Parathyroid adenoma (tissue), 2 donors: ENCODE measurements around the gene PEX11B.
"Not testable (repeated sequence)": the region's sequence is repeated elsewhere in the genome, so short reads cannot be mapped to it uniquely, and the experiment has no call there.

Experiments
- H2AFZ ChIP-seq: fragments of 300-600 bp; sonication (generic); one replicate; pipeline ENCODE4 v1.7.0; 2017; ENCODE audit warnings: antibody characterized with exemption, mild to moderate bottlenecking
- H3K27ac ChIP-seq: fragments of 300-600 bp; sonication (generic); one replicate; pipeline ENCODE4 v1.7.0; 2017
- H3K27me3 ChIP-seq: fragments of 300-600 bp; sonication (generic); one replicate; pipeline ENCODE4 v1.7.0; 2017; ENCODE audit warnings: low read length; ENCODE audit not compliant: control insufficient read depth, insufficient read depth
- H3K36me3 ChIP-seq: fragments of 300-600 bp; sonication (generic); one replicate; pipeline ENCODE4 v1.7.0; 2017; ENCODE audit warnings: low read length; ENCODE audit not compliant: control insufficient read depth, insufficient read depth
- H3K4me1 ChIP-seq: fragments of 300-600 bp; sonication (generic); one replicate; pipeline ENCODE4 v1.7.0; 2017; ENCODE audit warnings: control low read depth
- H3K4me2 ChIP-seq: fragments of 300-600 bp; sonication (generic); one replicate; pipeline ENCODE4 v1.7.0; 2017; ENCODE audit warnings: low read length
- H3K4me3 ChIP-seq: fragments of 300-600 bp; sonication (generic); one replicate; pipeline ENCODE4 v1.7.0; 2017; ENCODE audit warnings: low read depth, low read length
- H3K79me2 ChIP-seq: fragments of 300-600 bp; sonication (generic); one replicate; pipeline ENCODE4 v1.7.0; 2017; ENCODE audit warnings: control low read depth
- H3K9ac ChIP-seq: fragments of 300-600 bp; sonication (generic); one replicate; pipeline ENCODE4 v1.7.0; 2017; ENCODE audit warnings: mild to moderate bottlenecking
- H3K9me3 ChIP-seq: fragments of 300-600 bp; sonication (generic); one replicate; pipeline ENCODE4 v1.7.0; 2017; ENCODE audit warnings: low read length; ENCODE audit not compliant: control insufficient read depth
- CTCF ChIP-seq: fragments of 300-600 bp; sonication (generic); IDR thresholded peaks from one replicate; pipeline ENCODE4 v1.7.0; 2017; ENCODE audit warnings: antibody characterized with exemption, mild to moderate bottlenecking
- donor health status: primary hyperparathyroidism.

The PEX11B gene

GRCh38 chr1:145926686-145927062 is 8.2 kb upstream of the PEX11B start:
- no peaks in the 10 kb centered on the region for H3K4me1 ChIP-seq
- peak overlapping the region; percentile 17 for H3K9ac ChIP-seq
- peak overlapping the region; percentile 99 for H3K27ac ChIP-seq
- no peaks in the 10 kb centered on the region for H3K27me3 ChIP-seq
- TF ChIP-seq CTCF: no peak
- H3K4me2 ChIP-seq: peak overlapping the region; percentile 87
- H3K4me3 ChIP-seq: peak overlapping the region; percentile 96
- H2AFZ ChIP-seq: peak overlapping the region; percentile 87
- H3K9me3 ChIP-seq: no peaks in the 10 kb centered on the region
- no peaks in the 10 kb centered on the region for H3K79me2 ChIP-seq
- H3K36me3 ChIP-seq: no peaks in the 10 kb centered on the region

- no peak overlapping the region for H3K4me2 ChIP-seq
- no peaks in the 10 kb centered on the region for H3K27me3 ChIP-seq
- H3K4me3 ChIP-seq: no peak overlapping the region
- no peak overlapping the region for H3K27ac ChIP-seq
- no peaks in the 10 kb centered on the region for H3K4me1 ChIP-seq
- H3K36me3 ChIP-seq: no peaks in the 10 kb centered on the region
- TF ChIP-seq CTCF: no peak
- no peak overlapping the region for H2AFZ ChIP-seq
- no peak overlapping the region for H3K9ac ChIP-seq
- H3K79me2 ChIP-seq: no peaks in the 10 kb centered on the region
- no peaks in the 10 kb centered on the region for H3K9me3 ChIP-seq
These were observed 3.7 kb upstream of the PEX11B start for GRCh38 chr1:145922266-145922665.

GRCh38 chr1:145920297-145920696 is 1.8 kb upstream of the PEX11B start:
- not testable (repeated sequence) for H3K36me3 ChIP-seq, H3K4me1 ChIP-seq, H3K79me2 ChIP-seq

GRCh38 chr1:145918992-145919939 is 749 bp upstream of the PEX11B start:
- peak overlapping the region; percentile 28 for H3K9ac ChIP-seq
- H3K4me3 ChIP-seq: peak overlapping the region; percentile 76
- H3K36me3 ChIP-seq: no peaks in the 10 kb centered on the region
- TF ChIP-seq CTCF: no peak
- peak overlapping the region; percentile 92 for H3K27ac ChIP-seq
- no peaks in the 10 kb centered on the region for H3K4me1 ChIP-seq
- no peaks in the 10 kb centered on the region for H3K27me3 ChIP-seq
- H3K79me2 ChIP-seq: no peaks in the 10 kb centered on the region
- no peaks in the 10 kb centered on the region for H3K9me3 ChIP-seq
- peak overlapping the region; percentile 88 for H3K4me2 ChIP-seq
- H2AFZ ChIP-seq: peak overlapping the region; percentile 87

More at GRCh38 chr1:145920297-145920696, 1.8 kb upstream of the PEX11B start:
- H3K27me3 ChIP-seq, H3K27ac ChIP-seq, H3K4me3 ChIP-seq, H3K9ac ChIP-seq, H2AFZ ChIP-seq, H3K4me2 ChIP-seq, H3K9me3 ChIP-seq: not testable (repeated sequence)

- TF ChIP-seq CTCF: no peak
- no peaks in the 10 kb centered on the region for H3K79me2 ChIP-seq
- H3K4me1 ChIP-seq: no peaks in the 10 kb centered on the region
- no peaks in the 10 kb centered on the region for H3K9me3 ChIP-seq
- H3K36me3 ChIP-seq: no peaks in the 10 kb centered on the region
- no peak overlapping the region for H3K9ac ChIP-seq
- peak overlapping the region; percentile 76 for H3K4me3 ChIP-seq
- H3K4me2 ChIP-seq: peak overlapping the region; percentile 88
- H3K27ac ChIP-seq: peak overlapping the region; percentile 92
- no peak overlapping the region for H2AFZ ChIP-seq
- H3K27me3 ChIP-seq: no peaks in the 10 kb centered on the region
These were observed 922 bp downstream of the PEX11B start for GRCh38 chr1:145917595-145917994.
